Testis (tissue), 2 donors: Measurements from ENCODE around the gene RAD51C.
A peak's percentile ranks its signal among the peaks of the same experiment; 100 is the strongest.

Source experiments
- CTCF ChIP-seq, 3 experiments: fragments of 450-650 bp in 2 of 3; fragments of 200-600 bp in 1 of 3; sonication (generic) in 1 of 3; IDR thresholded peaks; one replicate each; pipeline ENCODE4 v1.5.1; 2016 to 2019; ENCODE audit warnings: antibody characterized with exemption in 3 of 3, mild to moderate bottlenecking in 2 of 3, moderate library complexity in 1 of 3
- POLR2A ChIP-seq: fragments of 450-650 bp; IDR thresholded peaks from one replicate; pipeline ENCODE4 v1.6.1; 2017; ENCODE audit warnings: antibody characterized with exemption, mild to moderate bottlenecking, moderate library complexity

- TF ChIP-seq CTCF (IDR thresholded peaks at IDR 0.05) (no peak), POLR2A (peak; percentile 92)
Observed at GRCh38 chr17:58658804-58659713, 33.3 kb upstream of the RAD51C start.
